Loucy (cell line): Measurements from ENCODE around the gene PTGIS.

ENCODE experiments used
- EZH2phosphoT487 ChIP-seq: fragments of 200-600 bp; IDR thresholded peaks from 2 replicates; pipeline ENCODE4 v1.6.1; 2018; ENCODE audit warnings: antibody characterized with exemption, mild to moderate bottlenecking, moderate library complexity, borderline replicate concordance
- TF ChIP-seq, protein P1 (sequence below): fragments of 200-600 bp; sonication (generic); conservative IDR thresholded peaks from 2 replicates; pipeline ENCODE4 v1.5.1; 2014; ENCODE audit warnings: mild to moderate bottlenecking, antibody characterized with exemption, low read length

DNA sequence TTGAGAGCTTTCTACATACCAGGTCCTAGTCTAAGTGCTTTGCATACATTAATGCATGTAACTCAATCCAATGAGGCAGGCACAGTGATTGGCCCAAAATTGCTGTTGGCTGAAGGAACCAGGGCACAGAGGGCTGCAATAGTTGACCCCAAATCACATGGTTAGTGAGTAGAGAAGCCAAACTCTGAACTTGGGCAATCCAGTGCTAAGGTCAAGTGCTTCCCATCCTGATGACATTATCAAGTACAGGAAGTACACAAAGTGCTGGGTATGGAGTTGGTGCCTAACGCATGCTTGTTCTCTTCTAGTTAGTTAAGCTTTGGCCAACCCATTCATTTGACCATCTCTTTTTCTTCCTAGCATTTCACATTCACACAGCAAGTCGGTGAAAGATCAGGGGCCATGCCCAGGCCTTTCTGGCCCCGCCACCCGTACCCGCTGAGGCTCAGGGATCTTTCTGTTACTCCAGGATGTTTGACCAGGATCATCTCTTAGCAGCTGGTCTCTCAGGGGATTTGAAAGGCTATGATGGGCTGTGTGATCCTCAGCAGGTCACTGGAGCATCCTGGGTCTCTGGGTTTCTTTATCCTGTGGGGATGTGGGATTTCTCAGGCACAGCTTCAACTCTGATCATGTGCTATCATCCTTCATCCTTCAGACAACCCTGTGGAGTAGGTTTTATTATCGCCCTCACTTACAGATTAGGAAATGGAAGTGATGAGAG is 92.5 kb downstream of the PTGIS start:
- TF ChIP-seq, protein P1, sequence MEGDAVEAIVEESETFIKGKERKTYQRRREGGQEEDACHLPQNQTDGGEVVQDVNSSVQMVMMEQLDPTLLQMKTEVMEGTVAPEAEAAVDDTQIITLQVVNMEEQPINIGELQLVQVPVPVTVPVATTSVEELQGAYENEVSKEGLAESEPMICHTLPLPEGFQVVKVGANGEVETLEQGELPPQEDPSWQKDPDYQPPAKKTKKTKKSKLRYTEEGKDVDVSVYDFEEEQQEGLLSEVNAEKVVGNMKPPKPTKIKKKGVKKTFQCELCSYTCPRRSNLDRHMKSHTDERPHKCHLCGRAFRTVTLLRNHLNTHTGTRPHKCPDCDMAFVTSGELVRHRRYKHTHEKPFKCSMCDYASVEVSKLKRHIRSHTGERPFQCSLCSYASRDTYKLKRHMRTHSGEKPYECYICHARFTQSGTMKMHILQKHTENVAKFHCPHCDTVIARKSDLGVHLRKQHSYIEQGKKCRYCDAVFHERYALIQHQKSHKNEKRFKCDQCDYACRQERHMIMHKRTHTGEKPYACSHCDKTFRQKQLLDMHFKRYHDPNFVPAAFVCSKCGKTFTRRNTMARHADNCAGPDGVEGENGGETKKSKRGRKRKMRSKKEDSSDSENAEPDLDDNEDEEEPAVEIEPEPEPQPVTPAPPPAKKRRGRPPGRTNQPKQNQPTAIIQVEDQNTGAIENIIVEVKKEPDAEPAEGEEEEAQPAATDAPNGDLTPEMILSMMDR: no peak
- TF ChIP-seq EZH2phosphoT487: no peak
